ENCODE results near the gene USH2A. TPM values are rescaled to one million over a fixed set of nuclear protein-coding genes. Genes with fewer than 3 reads are reported as not detected.

Gene USH2A
- total RNA-seq, 4 donors from 2014 or later = 0.03 to 0.25 TPM; not detected in 2

DNA sequence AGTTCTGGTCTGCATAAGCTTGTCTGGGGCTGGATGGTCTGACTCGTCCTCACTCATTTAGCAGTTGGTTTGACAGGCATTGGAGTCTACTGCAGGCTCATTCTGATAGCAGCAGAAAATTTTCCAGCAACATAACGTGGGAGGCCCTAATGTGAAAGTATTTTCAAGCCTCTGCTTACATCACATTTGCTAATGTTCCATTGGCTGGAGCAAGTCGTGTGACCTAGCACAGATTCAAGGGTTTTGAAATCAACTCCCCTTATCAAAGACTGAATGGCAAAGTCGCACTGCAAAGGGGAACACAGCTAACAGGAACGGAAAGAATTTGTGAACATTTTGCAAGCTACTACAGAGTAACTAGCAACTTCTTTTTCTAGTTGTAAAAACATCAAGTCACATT lies 2.3 kb upstream of the USH2A start:
- WGBS, 2 donors = 69 to 78% methylated on average over 5 of the region's 5 CpGs
- no peak overlapping the region for H3K4me3 ChIP-seq (ENCODE audit: low read depth, poor library complexity, severe bottlenecking)
- no peak for TF ChIP-seq POLR2A (IDR thresholded peaks at IDR 0.05)
- TF ChIP-seq, protein P1, sequence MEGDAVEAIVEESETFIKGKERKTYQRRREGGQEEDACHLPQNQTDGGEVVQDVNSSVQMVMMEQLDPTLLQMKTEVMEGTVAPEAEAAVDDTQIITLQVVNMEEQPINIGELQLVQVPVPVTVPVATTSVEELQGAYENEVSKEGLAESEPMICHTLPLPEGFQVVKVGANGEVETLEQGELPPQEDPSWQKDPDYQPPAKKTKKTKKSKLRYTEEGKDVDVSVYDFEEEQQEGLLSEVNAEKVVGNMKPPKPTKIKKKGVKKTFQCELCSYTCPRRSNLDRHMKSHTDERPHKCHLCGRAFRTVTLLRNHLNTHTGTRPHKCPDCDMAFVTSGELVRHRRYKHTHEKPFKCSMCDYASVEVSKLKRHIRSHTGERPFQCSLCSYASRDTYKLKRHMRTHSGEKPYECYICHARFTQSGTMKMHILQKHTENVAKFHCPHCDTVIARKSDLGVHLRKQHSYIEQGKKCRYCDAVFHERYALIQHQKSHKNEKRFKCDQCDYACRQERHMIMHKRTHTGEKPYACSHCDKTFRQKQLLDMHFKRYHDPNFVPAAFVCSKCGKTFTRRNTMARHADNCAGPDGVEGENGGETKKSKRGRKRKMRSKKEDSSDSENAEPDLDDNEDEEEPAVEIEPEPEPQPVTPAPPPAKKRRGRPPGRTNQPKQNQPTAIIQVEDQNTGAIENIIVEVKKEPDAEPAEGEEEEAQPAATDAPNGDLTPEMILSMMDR (IDR thresholded peaks at IDR 0.05) = no peak
- intact Hi-C loops (cut with DNase I; ENCODE audit: low total_unique reads) = no loop called here
- DNase-seq (ENCODE audit: low spot score in 2 of 2) = no peak

DNA sequence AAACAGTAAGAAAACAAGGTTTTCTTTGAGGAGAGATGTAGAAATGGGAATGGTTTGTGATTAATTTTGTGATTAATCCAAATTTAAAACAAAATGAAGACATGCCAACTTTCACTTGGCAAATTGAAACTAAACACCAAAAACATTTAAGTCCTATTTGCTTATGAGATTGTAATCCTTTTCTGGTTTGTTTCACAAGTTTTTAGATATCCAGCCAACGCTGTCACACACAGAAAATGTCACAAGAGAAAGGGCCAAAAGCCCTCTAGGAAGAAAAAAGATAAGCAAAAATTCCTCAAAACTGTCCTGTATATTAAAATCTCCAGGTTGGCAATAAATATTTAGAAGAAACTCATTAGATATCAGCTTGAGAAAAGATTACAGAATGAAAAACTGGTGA lies 2.5 kb downstream of the USH2A start:
- no peak for DNase-seq (ENCODE audit: low spot score in 2 of 2)

DNA sequence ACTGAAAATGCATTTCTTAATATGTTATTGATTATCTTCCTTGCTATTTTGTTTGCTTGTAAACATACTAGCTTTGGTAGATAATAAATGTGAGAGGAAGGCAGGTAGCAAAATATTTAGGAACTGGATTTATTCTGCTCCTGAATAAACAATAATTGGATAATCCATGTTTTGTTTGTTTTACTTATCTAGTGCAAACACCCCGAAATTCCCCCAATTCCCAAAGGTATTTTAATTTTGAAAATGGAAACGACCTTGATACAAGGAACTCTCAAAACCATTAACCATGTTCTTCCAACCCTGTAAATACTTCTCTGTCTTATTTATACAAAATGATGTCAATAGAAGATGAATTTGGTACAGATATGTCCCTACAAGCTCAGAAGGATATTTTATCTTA lies 3.0 kb downstream of the USH2A start:
- H3K4me3 ChIP-seq (ENCODE audit: low read depth, poor library complexity, severe bottlenecking) = no peak overlapping the region
- TF ChIP-seq, protein P1 (IDR thresholded peaks at IDR 0.05) = no peak
- no peak for TF ChIP-seq POLR2A (IDR thresholded peaks at IDR 0.05)
- WGBS, 2 donors = 22 to 34% methylated on average over 2 of the region's 2 CpGs
- intact Hi-C loops (cut with DNase I; ENCODE audit: low total_unique reads) = no loop called here
- DNase-seq (ENCODE audit: low spot score in 2 of 2) = no peak

More for the DNA sequence above, 2.5 kb downstream of the USH2A start:
- intact Hi-C loops (cut with DNase I; ENCODE audit: low total_unique reads) = no loop called here
- WGBS, 2 donors = 27 to 39% methylated on average over 1 of the region's 1 CpG
- TF ChIP-seq POLR2A (IDR thresholded peaks at IDR 0.05) = no peak
- TF ChIP-seq, protein P1 (IDR thresholded peaks at IDR 0.05) = no peak
- H3K4me3 ChIP-seq (ENCODE audit: low read depth, poor library complexity, severe bottlenecking) = no peak overlapping the region

DNA sequence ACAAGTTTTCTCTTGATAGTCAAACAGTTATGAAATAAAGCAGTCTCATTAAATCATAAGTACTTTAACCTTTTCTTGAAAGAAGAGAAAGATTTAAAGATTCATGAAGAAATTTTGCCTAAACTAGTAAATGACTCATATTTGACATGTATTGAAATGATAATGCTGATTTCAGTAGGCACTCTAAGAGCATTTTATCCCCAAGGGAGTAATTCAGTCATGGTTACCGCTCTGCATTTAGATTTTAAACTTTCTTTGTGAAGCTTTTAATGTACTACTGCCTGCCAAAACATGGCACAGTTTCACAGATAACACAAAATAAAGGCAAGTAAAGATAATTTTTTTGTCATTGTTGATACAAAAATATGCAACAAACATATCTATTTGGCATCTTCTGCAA lies 6.8 kb downstream of the USH2A start:
- no peak for TF ChIP-seq POLR2A (IDR thresholded peaks at IDR 0.05)
- TF ChIP-seq, protein P1 (IDR thresholded peaks at IDR 0.05) = no peak
- intact Hi-C loops (cut with DNase I; ENCODE audit: low total_unique reads) = no loop called here
- 37 to 45% methylated on average over 1 of the region's 1 CpG for WGBS, 2 donors
- H3K4me3 ChIP-seq (ENCODE audit: low read depth, poor library complexity, severe bottlenecking) = no peak overlapping the region
- DNase-seq (ENCODE audit: low spot score in 2 of 2) = no peak

DNA sequence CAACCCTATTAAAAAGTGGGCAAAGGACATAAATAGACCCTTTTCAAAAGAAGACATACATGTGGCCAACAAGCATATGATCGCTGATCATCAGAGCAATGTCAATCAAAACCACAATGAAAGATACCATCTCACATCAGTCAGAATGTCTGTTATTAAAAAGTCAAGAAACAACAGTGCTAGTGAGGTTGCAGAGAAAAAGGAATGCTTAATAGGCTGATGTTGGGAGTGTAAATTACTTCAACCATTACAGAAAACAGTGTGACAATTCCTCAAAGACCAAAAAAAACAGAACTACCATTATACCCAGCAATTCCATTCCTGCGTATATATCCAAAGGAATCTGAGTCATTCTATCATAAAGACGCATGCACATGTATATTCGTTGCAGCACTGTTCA lies 13.2 kb downstream of the USH2A start:
- H3K4me3 ChIP-seq (ENCODE audit: low read depth, poor library complexity, severe bottlenecking) = no peak overlapping the region
- intact Hi-C loops (cut with DNase I; ENCODE audit: low total_unique reads) = no loop called here
- TF ChIP-seq POLR2A (IDR thresholded peaks at IDR 0.05) = no peak
- TF ChIP-seq, protein P1 (IDR thresholded peaks at IDR 0.05) = no peak
- DNase-seq (ENCODE audit: low spot score in 2 of 2) = no peak
- WGBS, 2 donors = 90 to 96% methylated on average over 4 of the region's 4 CpGs

DNA sequence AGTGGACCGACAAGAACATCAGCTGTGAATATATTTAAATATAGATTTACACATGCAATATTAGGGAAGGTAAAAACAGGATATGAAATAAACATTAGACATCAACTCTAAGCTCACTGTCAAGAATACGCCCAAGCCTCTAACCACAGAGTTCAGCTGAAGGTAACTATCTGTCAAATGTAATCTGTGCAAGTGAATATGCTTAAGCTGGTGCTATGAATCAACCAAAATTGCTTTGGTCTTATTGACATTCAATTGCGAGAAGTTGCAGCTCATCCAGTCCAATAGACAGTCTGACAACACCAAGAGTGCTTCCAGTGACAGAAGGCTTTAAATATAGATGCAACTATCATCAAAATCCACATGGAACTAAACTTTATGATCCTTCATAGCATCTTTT lies 32.3 kb downstream of the USH2A start:
- 79 to 88% methylated on average over 3 of the region's 3 CpGs for WGBS, 2 donors
- intact Hi-C loops (cut with DNase I; ENCODE audit: low total_unique reads) = no loop called here

More for the DNA sequence above, 32.3 kb downstream of the USH2A start:
- TF ChIP-seq POLR2A (IDR thresholded peaks at IDR 0.05) = no peak
- TF ChIP-seq, protein P1 (IDR thresholded peaks at IDR 0.05) = no peak
- no peak overlapping the region for H3K4me3 ChIP-seq (ENCODE audit: low read depth, poor library complexity, severe bottlenecking)
- no peak for DNase-seq (ENCODE audit: low spot score in 2 of 2)

Data from lower leg skin (tissue), 4 donors.